CD4-positive, alpha-beta T cell (primary cell): Measurements from ENCODE around the gene COQ2. TPM values are rescaled to one million over a fixed set of nuclear protein-coding genes. Genes with fewer than 3 reads are reported as not detected.

Source experiments
- ATAC-seq: fragments of 200-7000 bp; cut with Tn5 transposase; one replicate; pipeline ENCODE4 v1.10.0; 2022; ENCODE audit warnings: mild to moderate bottlenecking; ENCODE audit not compliant: poor library complexity
- CTCF ChIA-PET: fragments of 350-600 bp; sonication (Branson Sonifier 250); formaldehyde crosslinking; loops from one replicate; lab custom pipeline; 2021; ENCODE audit warnings: antibody characterized with exemption, inconsistent platforms; lab: Charles Lee
- POLR2A ChIA-PET: fragments of 350-600 bp; sonication (Branson Sonifier 250); formaldehyde crosslinking; loops from one replicate; lab custom pipeline; 2021; ENCODE audit warnings: antibody characterized with exemption, inconsistent platforms; lab: Charles Lee
- DNase-seq, 14 experiments: peaks; one replicate each; pipeline ENCODE4 v3.0.0-alpha.2; 2013 to 2020; ENCODE audit warnings: mixed read lengths in 2 of 14
- H3K27ac ChIP-seq, 2 donors: one replicate each; pipeline versions ENCODE4 v1.5.1 to v1.7.0; 2013; ENCODE audit warnings: low read length in 2 of 2, low read depth in 1 of 2, mild to moderate bottlenecking in 1 of 2
- H3K27me3 ChIP-seq, 2 experiments: 1 replicate in 1 of 2; 2 replicates in 1 of 2; pipeline versions ENCODE4 v1.6.1 to v1.7.0; 2013; ENCODE audit warnings: low read length in 2 of 2, control low read depth in 1 of 2, mild to moderate bottlenecking in 1 of 2, moderate library complexity in 1 of 2; ENCODE audit not compliant: insufficient read depth in 2 of 2, control insufficient read depth in 1 of 2
- H3K36me3 ChIP-seq: one replicate; pipeline ENCODE4 v1.6.1; 2013; ENCODE audit warnings: low read length, control low read depth; ENCODE audit not compliant: insufficient read depth
- H3K4me1 ChIP-seq: one replicate; pipeline ENCODE4 v1.6.1; 2013; ENCODE audit warnings: low read length, control low read depth; ENCODE audit not compliant: insufficient read depth
- H3K4me3 ChIP-seq: one replicate; pipeline ENCODE4 v1.5.1; 2013; ENCODE audit warnings: mild to moderate bottlenecking, low read length, moderate library complexity
- H3K9me3 ChIP-seq, 2 experiments: 1 replicate in 1 of 2; 2 replicates in 1 of 2; pipeline versions ENCODE4 v1.6.1 to v1.7.0; 2013; ENCODE audit warnings: low read length in 2 of 2, mild to moderate bottlenecking in 2 of 2, control low read depth in 1 of 2, moderate library complexity in 1 of 2; ENCODE audit not compliant: control insufficient read depth in 1 of 2, insufficient read depth in 1 of 2
- H3K27ac Mint-ChIP-seq: one replicate; pipeline ENCODE4 v1.8.0; 2020; ENCODE audit warnings: mixed read lengths
- H3K27me3 Mint-ChIP-seq: one replicate; pipeline ENCODE4 v1.8.0; 2021; ENCODE audit warnings: mixed read lengths
- H3K36me3 Mint-ChIP-seq: one replicate; pipeline ENCODE4 v1.8.0; 2021; ENCODE audit warnings: low read depth, mixed read lengths
- H3K4me1 Mint-ChIP-seq: one replicate; pipeline ENCODE4 v1.8.0; 2021; ENCODE audit warnings: low read depth, mixed read lengths
- H3K4me3 Mint-ChIP-seq: one replicate; pipeline ENCODE4 v1.8.0; 2020; ENCODE audit warnings: mild to moderate bottlenecking, mixed read lengths
- H3K9me3 Mint-ChIP-seq: one replicate; pipeline ENCODE4 v1.8.0; 2020; ENCODE audit warnings: mixed read lengths
- intact Hi-C, 2 experiments: fragments of 100-400 bp; cut with DNase I in 1 of 2; cut with micrococcal nuclease in 1 of 2; formaldehyde crosslinking; loops; one replicate each; pipeline versions ENCODE4 v1.15.1 to v1.9.0; 2023 to 2025; cut with DNase I, micrococcal nuclease
- total RNA-seq, 174 experiments: library from RNA in 2 of 174; stranded (reverse) in 2 of 174; gene quantifications; one replicate each; pipeline ENCODE4 v1.2.3 and lab custom pipeline; 2021 to 2026
- TF ChIP-seq, protein P1 (sequence below): fragments of 200-600 bp; IDR thresholded peaks from one replicate; pipeline ENCODE4 v1.8.0; 2022; ENCODE audit warnings: antibody characterized with exemption, mild to moderate bottlenecking

COQ2 gene
- total RNA-seq, 2 experiments from 2014 or later, result 9.2 to 10.1 TPM

DNA sequence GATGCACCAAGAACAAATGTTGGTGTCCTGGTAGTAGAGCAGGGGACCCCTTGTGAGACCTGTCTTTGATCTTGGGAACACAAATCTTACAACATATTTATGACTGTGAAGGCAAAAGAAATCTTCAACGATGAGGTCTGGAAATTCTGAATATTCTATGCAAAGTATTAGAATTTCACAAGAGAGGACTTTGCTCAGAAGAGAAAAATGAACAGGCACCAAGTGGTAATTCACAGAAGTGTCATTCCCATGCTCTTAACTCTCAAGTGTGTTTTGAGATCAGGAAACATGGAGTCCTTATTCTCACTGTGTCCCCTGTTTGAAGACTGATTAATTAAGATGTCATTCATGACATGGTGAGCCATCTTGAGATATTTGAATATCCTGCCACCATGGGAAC lies 52.5 kb downstream of the COQ2 start:
- Mint-ChIP-seq H3K36me3 (no peaks in the 10 kb centered on the region), H3K4me3 (peak overlapping the region; percentile 40), H3K4me1 (peaks cover 52% of the 10 kb centered on the region), H3K27me3 (no peaks in the 10 kb centered on the region), H3K9me3 (no peaks in the 10 kb centered on the region), H3K27ac (peak overlapping the region; percentile 25)
- TF ChIP-seq, protein P1, sequence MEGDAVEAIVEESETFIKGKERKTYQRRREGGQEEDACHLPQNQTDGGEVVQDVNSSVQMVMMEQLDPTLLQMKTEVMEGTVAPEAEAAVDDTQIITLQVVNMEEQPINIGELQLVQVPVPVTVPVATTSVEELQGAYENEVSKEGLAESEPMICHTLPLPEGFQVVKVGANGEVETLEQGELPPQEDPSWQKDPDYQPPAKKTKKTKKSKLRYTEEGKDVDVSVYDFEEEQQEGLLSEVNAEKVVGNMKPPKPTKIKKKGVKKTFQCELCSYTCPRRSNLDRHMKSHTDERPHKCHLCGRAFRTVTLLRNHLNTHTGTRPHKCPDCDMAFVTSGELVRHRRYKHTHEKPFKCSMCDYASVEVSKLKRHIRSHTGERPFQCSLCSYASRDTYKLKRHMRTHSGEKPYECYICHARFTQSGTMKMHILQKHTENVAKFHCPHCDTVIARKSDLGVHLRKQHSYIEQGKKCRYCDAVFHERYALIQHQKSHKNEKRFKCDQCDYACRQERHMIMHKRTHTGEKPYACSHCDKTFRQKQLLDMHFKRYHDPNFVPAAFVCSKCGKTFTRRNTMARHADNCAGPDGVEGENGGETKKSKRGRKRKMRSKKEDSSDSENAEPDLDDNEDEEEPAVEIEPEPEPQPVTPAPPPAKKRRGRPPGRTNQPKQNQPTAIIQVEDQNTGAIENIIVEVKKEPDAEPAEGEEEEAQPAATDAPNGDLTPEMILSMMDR, result no peak
- no peak for DNase-seq
- ATAC-seq, result no peak
- no peaks in the 10 kb centered on the region for H3K36me3 ChIP-seq
- ChIA-PET CTCF (no interaction called here), POLR2A (interaction anchor here (0.6 to 0.8 kb wide), 2 partner anchors 121 to 129 kb away, joined by 3 read pairs; no protein-coding TSS in a partner anchor)
- intact Hi-C loops, result no loop called here
- H3K27ac ChIP-seq, result no peak overlapping the region
- peaks cover 22% of the 10 kb centered on the region for H3K4me1 ChIP-seq
- H3K9me3 ChIP-seq, result no peaks in the 10 kb centered on the region
- H3K27me3 ChIP-seq, result no peaks in the 10 kb centered on the region
- H3K4me3 ChIP-seq, result no peak overlapping the region

DNA sequence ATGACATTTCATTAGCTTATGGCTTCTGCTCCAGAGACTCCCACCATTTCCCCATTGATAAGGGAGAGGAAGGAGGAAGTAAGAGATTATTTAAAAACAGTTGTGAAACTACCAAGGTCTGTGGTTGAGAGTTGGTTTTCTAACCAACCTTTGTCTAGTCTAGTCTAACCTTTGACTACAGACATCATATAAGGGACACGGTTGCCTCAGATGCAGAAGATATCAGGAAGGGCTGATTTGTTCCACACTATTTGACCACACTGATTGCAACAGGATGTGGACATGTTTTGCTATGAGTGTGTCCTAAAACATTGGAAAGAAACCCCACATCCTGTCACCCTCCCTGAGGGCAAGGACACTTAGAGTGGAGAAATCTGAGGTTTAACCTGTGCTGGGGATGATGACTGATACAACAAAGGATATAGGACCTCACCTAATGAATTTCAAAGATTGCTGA lies 53.0 kb downstream of the COQ2 start:
- H3K4me1 ChIP-seq, result peaks cover 21% of the 10 kb centered on the region
- Mint-ChIP-seq H3K4me3 (peak overlapping the region; percentile 40), H3K9me3 (no peaks in the 10 kb centered on the region), H3K27me3 (no peaks in the 10 kb centered on the region), H3K36me3 (no peaks in the 10 kb centered on the region), H3K4me1 (peaks cover 52% of the 10 kb centered on the region), H3K27ac (peak overlapping the region; percentile 25)
- TF ChIP-seq, protein P1, result no peak
- intact Hi-C loops, result no loop called here
- ChIA-PET POLR2A (no interaction called here), CTCF (no interaction called here)
- H3K4me3 ChIP-seq, result no peak overlapping the region
- peak in 3 of 14 experiments; percentile 15 to 72 (median 32) for DNase-seq
- H3K36me3 ChIP-seq, result no peaks in the 10 kb centered on the region
- H3K9me3 ChIP-seq, result no peaks in the 10 kb centered on the region
- ATAC-seq, result peak; percentile 64
- no peak overlapping the region for H3K27ac ChIP-seq
- H3K27me3 ChIP-seq, result no peaks in the 10 kb centered on the region

DNA sequence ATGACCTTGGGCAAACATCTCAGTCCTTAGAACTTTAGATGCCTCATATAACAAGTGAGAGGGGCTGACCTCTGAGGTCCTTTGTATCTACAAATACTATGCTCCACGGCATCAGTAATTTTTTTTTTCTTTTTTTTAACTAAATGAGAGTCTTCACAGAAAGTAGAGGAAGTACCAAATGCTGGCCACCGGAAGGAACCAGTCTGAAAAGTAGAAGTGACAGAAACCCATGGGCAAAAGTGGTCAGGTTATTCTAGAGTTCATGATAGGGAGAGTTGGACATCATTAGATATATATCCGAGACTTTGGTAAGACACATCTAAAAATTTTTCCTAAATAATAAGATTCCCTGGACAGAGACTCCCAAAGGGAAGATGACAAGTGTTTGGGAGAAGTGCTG lies 53.7 kb downstream of the COQ2 start:
- Mint-ChIP-seq H3K4me3 (no peak overlapping the region), H3K27me3 (no peaks in the 10 kb centered on the region), H3K27ac (no peak overlapping the region), H3K9me3 (no peaks in the 10 kb centered on the region), H3K4me1 (peaks cover 44% of the 10 kb centered on the region), H3K36me3 (no peaks in the 10 kb centered on the region)
- no peak for ATAC-seq
- TF ChIP-seq, protein P1, result no peak
- peaks cover 21% of the 10 kb centered on the region for H3K4me1 ChIP-seq
- POLR2A ChIA-PET, result no interaction called here
- intact Hi-C loops, result no loop called here
- no peak overlapping the region for H3K27ac ChIP-seq
- H3K9me3 ChIP-seq, result no peaks in the 10 kb centered on the region
- no peaks in the 10 kb centered on the region for H3K36me3 ChIP-seq
- no peak overlapping the region for H3K4me3 ChIP-seq
- no peak for DNase-seq
- CTCF ChIA-PET, result no interaction called here
- no peaks in the 10 kb centered on the region for H3K27me3 ChIP-seq
